IPS DF 6.9 (cell line): ENCODE data around the gene LAMB3.
A peak's percentile ranks its signal among the peaks of the same experiment; 100 is the strongest.

Source experiments
- DNase-seq: peaks from one replicate; pipeline ENCODE4 v3.0.0-alpha.2; 2013; ENCODE audit warnings: low read depth, low spot score
- H3K27ac ChIP-seq: one replicate; pipeline ENCODE4 v1.5.1; 2013; ENCODE audit warnings: low read length, control low read depth
- H3K27me3 ChIP-seq: 2 replicates; pipeline ENCODE4 v1.6.1; 2013; ENCODE audit warnings: mild to moderate bottlenecking, low read length; ENCODE audit not compliant: control insufficient read depth, insufficient read depth
- H3K36me3 ChIP-seq: 2 replicates; pipeline ENCODE4 v1.6.1; 2013; ENCODE audit warnings: low read length; ENCODE audit not compliant: control insufficient read depth, insufficient read depth
- H3K4me1 ChIP-seq: 2 replicates; pipeline ENCODE4 v1.6.1; 2013; ENCODE audit warnings: low read length; ENCODE audit not compliant: control insufficient read depth, insufficient read depth
- H3K4me3 ChIP-seq: 2 replicates; pipeline ENCODE4 v1.5.1; 2013; ENCODE audit warnings: mild to moderate bottlenecking, low read length
- H3K9me3 ChIP-seq: 2 replicates; pipeline ENCODE4 v1.6.1; 2013; ENCODE audit warnings: low read length, inconsistent platforms; ENCODE audit not compliant: control insufficient read depth, insufficient read depth
- WGBS: extraction: QIAGEN DNeasy Blood & Tissue Kit; methylation state at CpG from one replicate; pipeline ENCODE4 v1.1.7; 2013; ENCODE audit warnings: mixed read lengths, missing lambda C conversion rate; ENCODE audit not compliant: insufficient read length, insufficient coverage; 5-methylcytosine and 5-hydroxymethylcytosine counted together

Gene LAMB3

DNA sequence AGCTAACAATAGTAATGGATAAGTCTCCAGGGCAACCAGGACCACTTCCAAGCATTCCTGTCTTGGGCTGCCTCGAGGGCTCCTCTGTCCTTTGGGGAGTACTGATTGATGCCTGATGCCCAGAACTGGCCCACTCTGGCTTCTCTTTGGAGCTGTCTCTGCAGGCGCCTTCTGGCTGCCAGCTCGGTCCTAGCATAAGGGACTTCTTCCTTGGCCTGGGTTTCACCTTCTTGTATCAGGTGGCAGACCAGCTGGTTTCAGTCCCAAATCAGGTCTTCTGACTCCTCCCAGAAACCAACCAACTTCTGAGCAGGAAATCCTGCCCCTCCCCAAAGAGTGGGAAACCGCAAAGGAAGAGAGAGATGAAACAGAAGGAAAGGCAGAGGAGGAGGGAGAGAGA lies 33.6 kb upstream of the LAMB3 start:
- no peak overlapping the region for H3K4me3 ChIP-seq
- H3K9me3 ChIP-seq = no peaks in the 10 kb centered on the region
- H3K4me1 ChIP-seq = no peaks in the 10 kb centered on the region
- WGBS = no CpG with 5 or more reads among the region's 4 CpGs
- no peaks in the 10 kb centered on the region for H3K27me3 ChIP-seq
- DNase-seq = no peak
- no peaks in the 10 kb centered on the region for H3K36me3 ChIP-seq
- no peak overlapping the region for H3K27ac ChIP-seq

DNA sequence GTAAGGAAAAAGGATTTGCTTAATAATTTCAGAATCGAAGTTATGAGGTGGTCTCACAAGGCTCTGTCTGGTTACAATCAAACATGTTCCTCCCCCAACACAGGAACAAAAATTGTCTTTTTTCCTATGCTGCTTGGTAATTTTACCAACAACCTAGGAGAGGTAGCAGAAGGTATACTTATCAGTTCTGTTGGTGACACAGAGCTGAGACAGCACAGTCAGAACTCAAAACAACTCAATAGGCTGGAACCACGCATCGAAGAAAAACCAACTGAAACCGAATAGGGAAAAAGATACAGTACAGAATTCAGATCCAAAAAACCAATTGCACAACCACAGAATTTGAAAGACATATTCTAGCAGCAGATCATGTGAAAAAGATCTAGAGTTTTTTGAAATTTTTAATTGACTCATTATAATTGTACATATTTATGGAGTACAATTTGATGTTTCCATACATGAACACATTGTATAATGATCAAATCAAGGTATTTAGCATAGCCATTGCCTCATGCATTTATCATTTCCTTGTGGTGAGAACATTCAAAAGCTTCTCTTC lies 26.8 kb upstream of the LAMB3 start:
- Histone ChIP-seq H3K9me3 (no peaks in the 10 kb centered on the region), H3K27me3 (peaks cover 32% of the 10 kb centered on the region), H3K4me1 (no peaks in the 10 kb centered on the region), H3K4me3 (no peak overlapping the region), H3K36me3 (no peaks in the 10 kb centered on the region), H3K27ac (no peak overlapping the region)
- WGBS = no CpG with 5 or more reads among the region's 4 CpGs
- DNase-seq = no peak

DNA sequence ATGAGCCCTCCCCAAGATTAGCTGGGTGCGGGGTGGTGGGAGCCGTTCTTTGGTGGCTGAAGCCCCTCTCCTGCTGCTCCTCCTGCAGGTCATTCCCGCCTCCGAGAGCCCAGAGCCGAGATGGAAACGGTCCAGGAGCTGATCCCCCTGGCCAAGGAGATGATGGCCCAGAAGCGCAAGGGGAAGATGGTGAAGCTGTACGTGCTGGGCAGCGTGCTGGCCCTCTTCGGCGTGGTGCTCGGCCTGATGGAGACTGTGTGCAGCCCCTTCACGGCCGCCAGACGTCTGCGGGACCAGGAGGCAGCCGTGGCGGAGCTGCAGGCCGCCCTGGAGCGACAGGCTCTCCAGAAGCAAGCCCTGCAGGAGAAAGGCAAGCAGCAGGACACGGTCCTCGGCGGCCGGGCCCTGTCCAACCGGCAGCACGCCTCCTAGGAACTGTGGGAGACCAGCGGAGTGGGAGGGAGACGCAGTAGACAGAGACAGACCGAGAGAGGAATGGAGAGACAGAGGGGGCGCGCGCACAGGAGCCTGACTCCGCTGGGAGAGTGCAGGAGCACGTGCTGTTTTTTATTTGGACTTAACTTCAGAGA lies 23.4 kb upstream of the LAMB3 start:
- Histone ChIP-seq H3K27ac (no peak overlapping the region), H3K4me1 (no peaks in the 10 kb centered on the region), H3K27me3 (peaks cover 39% of the 10 kb centered on the region), H3K9me3 (no peaks in the 10 kb centered on the region), H3K36me3 (no peaks in the 10 kb centered on the region), H3K4me3 (peak overlapping the region; percentile 34; the same call in 1 of the 2 replicates)
- no CpG with 5 or more reads among the region's 34 CpGs for WGBS
- DNase-seq = no peak

DNA sequence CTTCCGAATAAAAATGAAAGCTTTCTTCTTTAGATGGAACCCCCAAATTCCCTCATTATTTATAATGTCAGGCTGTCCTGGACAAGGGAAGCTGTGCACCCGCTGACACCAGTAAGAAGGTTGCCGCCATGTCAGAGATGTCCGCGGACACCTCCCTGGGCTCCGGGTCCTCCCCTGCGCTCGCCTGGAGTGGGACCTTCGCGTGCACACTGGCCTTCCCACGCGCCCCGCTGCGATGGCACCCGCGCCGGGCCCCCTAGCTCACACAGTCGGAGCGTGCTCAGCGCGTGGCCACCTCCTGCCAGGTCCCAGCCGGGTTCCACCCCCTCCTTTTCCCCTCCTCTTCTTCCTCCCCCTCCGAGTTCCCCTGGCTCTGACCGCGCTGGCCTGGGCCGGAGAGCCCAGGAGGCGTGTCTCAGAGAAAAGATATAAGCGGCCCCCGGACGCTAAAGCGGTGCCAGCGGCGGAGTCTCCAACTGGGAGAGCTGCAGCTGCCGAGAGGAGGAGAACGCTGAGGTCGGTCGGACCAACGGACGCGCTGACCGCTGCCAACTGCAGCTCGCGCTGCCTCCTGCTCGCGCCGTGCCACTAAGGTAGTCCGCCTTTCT lies 22.8 kb upstream of the LAMB3 start, which contains the start of gene G0S2:
Gene G0S2, plus strand, starts transcription at position 456 of the 608 bp plus-strand sequence. CDS start 273 bp downstream, outside the sequence.
- no CpG with 5 or more reads among the region's 47 CpGs for WGBS
- H3K4me3 ChIP-seq = peak within 1 kb of the TSS; percentile 34; the same call in 1 of the 2 replicates
- no peak for DNase-seq

DNA sequence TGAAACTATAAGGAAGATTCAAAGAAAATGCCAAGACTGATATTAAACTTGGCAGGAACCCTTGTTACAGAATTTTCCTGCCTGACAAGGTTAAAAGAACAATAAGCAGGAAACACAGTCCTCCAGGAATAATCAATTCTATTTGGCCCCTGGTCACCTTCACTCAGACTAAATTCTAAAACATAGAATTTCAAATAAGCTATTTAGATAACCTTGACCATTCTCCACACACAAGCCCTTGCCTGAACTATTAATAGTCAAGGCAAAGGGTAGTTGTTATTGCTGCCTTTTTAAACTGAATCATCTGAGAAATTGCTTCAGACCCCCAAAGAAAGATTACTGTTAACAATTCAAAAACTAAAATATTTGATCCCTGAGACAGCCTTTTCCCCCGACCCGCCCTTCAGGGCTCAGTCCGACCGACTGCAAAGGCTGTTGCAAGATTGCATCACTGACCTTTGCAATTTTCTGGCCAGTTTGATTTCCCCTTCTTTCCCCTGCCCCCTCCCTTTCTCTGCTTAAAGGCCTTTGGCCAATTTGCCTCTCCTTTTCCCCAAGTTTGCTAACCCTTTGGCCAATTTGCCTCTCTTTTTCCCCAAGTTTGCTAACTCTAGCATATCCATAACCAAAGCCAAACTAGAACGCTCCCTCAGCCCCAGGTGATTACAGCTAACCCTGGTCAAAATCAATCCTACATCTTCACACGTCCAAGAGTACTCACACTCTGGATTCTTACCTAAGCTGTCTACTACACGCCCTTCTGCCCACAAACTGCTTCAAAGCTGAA lies 21.6 kb upstream of the LAMB3 start:
- H3K27me3 ChIP-seq = peaks cover 39% of the 10 kb centered on the region
- H3K27ac ChIP-seq = no peak overlapping the region
- DNase-seq = no peak
- H3K9me3 ChIP-seq = no peaks in the 10 kb centered on the region
- no peaks in the 10 kb centered on the region for H3K4me1 ChIP-seq
- H3K36me3 ChIP-seq = no peaks in the 10 kb centered on the region
- H3K4me3 ChIP-seq = no peak overlapping the region
- WGBS = no CpG with 5 or more reads among the region's 7 CpGs

More for the DNA sequence above, 22.8 kb upstream of the LAMB3 start, which contains the start of gene G0S2:
- Histone ChIP-seq H3K9me3 (no peaks in the 10 kb centered on the region), H3K4me1 (no peaks in the 10 kb centered on the region), H3K36me3 (no peaks in the 10 kb centered on the region), H3K27me3 (peaks cover 39% of the 10 kb centered on the region), H3K27ac (no peak within 1 kb of the TSS)

DNA sequence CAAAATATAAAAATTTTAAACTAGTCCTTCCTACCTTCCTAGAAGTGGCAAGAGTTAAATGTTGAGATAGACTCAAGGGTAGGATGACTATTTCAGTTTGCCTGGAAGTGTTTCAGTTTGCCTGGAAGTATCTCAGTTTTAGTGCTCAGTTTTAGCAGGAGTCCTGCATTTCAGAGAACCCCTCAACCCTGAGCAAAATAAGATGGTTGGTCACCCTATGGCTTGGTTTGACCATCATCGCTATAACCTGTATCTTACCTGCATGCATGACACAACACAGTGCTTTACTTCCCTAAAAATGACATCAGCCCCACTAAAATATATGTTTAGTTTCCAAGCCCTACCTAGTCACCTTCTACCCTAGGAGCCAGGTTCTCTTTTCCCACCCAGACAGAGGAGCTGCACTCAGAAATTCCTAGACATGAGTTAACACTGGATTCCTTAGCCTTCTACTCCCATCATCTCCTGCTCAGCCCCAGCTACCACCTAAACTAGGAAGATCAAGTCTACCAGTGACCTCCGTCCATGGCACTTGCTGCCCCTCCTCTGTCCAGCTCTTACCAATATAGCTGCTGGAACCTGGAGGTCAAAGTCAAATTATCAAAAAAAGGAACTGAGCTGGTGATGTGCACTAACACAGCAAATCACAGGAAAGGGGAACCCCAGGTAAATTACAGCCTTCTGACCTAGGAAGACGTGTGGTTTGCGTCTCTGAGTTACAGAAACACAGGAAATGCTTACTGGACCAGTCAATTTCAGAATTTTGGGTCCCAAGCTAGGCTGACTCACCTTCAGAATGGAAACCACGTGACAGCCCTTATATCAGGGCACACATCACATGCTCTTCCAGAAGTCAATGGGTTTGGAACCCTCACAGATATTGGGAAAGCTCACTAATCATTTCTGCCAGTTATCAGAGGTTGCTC lies 20.7 kb upstream of the LAMB3 start:
- Histone ChIP-seq H3K4me3 (no peak overlapping the region), H3K27me3 (peaks cover 39% of the 10 kb centered on the region), H3K36me3 (no peaks in the 10 kb centered on the region), H3K4me1 (no peaks in the 10 kb centered on the region), H3K9me3 (no peaks in the 10 kb centered on the region), H3K27ac (no peak overlapping the region)
- no peak for DNase-seq
- no CpG with 5 or more reads among the region's 5 CpGs for WGBS

DNA sequence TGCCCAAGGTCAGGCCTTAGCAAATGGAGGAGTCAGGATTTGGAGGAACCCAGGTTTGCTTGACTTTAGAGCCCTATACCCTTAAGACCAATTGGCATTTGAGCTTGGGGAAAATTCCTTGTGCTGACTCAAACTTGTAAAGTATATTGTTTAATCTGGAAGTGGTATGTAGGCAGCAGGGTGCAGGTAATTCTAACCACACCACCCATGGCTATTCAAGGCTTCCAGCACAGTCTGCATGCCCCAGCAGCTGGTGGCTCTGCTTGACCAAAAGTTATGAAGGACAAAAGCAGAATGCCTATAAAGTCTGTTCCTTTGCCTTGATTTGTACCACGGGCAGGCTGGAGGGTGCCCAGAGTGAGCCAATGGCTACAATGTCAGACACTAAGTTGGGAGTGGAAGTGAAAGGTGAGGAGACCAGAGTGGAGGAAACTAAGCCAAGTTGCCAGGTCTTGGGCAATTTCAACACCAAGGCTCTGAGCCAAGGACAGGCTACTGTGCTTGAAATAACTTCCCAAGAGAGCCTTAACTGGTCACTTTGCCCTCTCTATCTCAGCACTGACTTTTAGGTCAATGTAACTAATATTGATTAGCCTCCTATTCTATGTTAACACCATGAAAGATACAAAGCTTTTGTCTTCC lies 18.3 kb upstream of the LAMB3 start:
- no peak overlapping the region for H3K4me3 ChIP-seq
- H3K27me3 ChIP-seq = peaks cover 20% of the 10 kb centered on the region; the same call in 1 of the 2 replicates
- H3K4me1 ChIP-seq = no peaks in the 10 kb centered on the region
- H3K36me3 ChIP-seq = no peaks in the 10 kb centered on the region
- no peaks in the 10 kb centered on the region for H3K9me3 ChIP-seq
- WGBS = no CpG with 5 or more reads among the region's 1 CpG
- DNase-seq = no peak
- H3K27ac ChIP-seq = no peak overlapping the region

DNA sequence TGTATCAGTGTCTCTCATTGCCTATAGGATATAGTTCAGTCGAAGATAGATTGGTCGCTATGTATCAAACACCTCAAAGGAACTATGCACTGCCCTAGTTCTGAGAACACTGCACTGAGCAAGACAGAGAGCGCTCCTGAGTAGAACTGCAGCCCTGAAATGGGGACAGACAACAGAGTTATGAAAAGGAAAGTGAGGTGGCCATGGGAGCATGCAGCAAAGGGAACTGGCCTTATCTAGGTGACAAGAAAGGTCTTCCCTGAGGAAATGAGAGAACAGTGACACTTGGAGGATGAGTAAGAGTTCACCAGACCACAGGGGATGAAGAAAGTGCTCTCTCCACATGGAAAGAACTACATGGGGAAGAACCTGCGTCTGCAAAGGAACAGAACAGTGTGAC lies 15.5 kb upstream of the LAMB3 start:
- Histone ChIP-seq H3K4me1 (peaks cover 2% of the 10 kb centered on the region; the same call in 1 of the 2 replicates), H3K4me3 (no peak overlapping the region), H3K36me3 (no peaks in the 10 kb centered on the region), H3K9me3 (no peaks in the 10 kb centered on the region), H3K27ac (no peak overlapping the region), H3K27me3 (peaks cover under 1% of the 10 kb centered on the region; the same call in 1 of the 2 replicates)
- no CpG with 5 or more reads among the region's 4 CpGs for WGBS
- no peak for DNase-seq

DNA sequence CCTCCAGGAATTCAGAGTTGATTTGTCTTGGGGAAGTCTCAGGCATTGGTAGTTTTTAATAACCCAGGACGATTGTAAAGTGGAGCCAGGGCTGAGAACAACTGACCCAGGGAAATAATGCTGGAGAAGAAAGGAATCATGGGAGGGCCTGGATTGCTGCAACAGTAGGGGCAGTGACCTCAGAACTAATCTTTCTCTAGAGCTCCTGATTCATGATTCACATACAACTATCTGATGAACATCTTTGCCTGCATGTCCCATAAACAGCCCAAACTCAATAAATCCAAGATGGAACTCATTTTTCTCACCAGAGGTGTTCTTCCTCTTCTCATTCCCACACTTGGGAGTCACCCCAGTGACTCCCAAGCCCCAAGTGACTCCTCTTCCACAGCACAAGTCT lies 14.9 kb upstream of the LAMB3 start:
- Histone ChIP-seq H3K4me3 (no peak overlapping the region), H3K27ac (no peak overlapping the region), H3K9me3 (no peaks in the 10 kb centered on the region), H3K27me3 (no peaks in the 10 kb centered on the region), H3K4me1 (peaks cover 2% of the 10 kb centered on the region; the same call in 1 of the 2 replicates), H3K36me3 (no peaks in the 10 kb centered on the region)
- no CpG with 5 or more reads among the region's 1 CpG for WGBS
- no peak for DNase-seq
